H9 (cell line): ENCODE results near the gene KCTD12. TPM values are rescaled to one million over a fixed set of nuclear protein-coding genes. Genes with fewer than 3 reads are reported as not detected.

Experiments
- DNase-seq: peaks from one replicate; pipeline ENCODE4 v3.0.0-alpha.2; 2017
- H2AFZ ChIP-seq: one replicate; pipeline ENCODE4 v1.6.1; 2013; ENCODE audit warnings: mild to moderate bottlenecking, low read length, control low read depth, moderate library complexity
- H2AK5ac ChIP-seq: 2 replicates; pipeline ENCODE4 v1.6.1; 2013; ENCODE audit warnings: low read length, control low read depth, mixed read lengths; ENCODE audit not compliant: insufficient read length
- H2BK120ac ChIP-seq: one replicate; pipeline ENCODE4 v1.6.1; 2013; ENCODE audit warnings: low read depth, mild to moderate bottlenecking, low read length, control low read depth, inconsistent platforms; ENCODE audit not compliant: poor library complexity, severe bottlenecking
- H2BK12ac ChIP-seq: 2 replicates; pipeline ENCODE4 v1.6.1; 2013; ENCODE audit warnings: low read length, control low read depth, mixed read lengths, low read depth; ENCODE audit not compliant: insufficient read length
- H2BK15ac ChIP-seq: 2 replicates; pipeline ENCODE4 v1.6.1; 2013; ENCODE audit warnings: low read depth, low read length, control low read depth
- H2BK20ac ChIP-seq: one replicate; pipeline ENCODE4 v1.6.1; 2013; ENCODE audit warnings: low read depth, mild to moderate bottlenecking, low read length, control low read depth, inconsistent platforms; ENCODE audit not compliant: poor library complexity, severe bottlenecking
- H2BK5ac ChIP-seq: 2 replicates; pipeline ENCODE4 v1.6.1; 2013; ENCODE audit warnings: low read length, control low read depth, mixed read lengths; ENCODE audit not compliant: insufficient read length
- H3K14ac ChIP-seq: 2 replicates; pipeline ENCODE4 v1.6.1; 2013; ENCODE audit warnings: low read length, control low read depth; ENCODE audit not compliant: insufficient read depth
- H3K18ac ChIP-seq: 2 replicates; pipeline ENCODE4 v1.6.1; 2013; ENCODE audit warnings: low read depth, mild to moderate bottlenecking, mixed read lengths, low read length, control low read depth; ENCODE audit not compliant: insufficient read length
- H3K23ac ChIP-seq: 2 replicates; pipeline ENCODE4 v1.6.1; 2013; ENCODE audit warnings: low read length, control low read depth, mixed read lengths, low read depth; ENCODE audit not compliant: insufficient read length
- H3K23me2 ChIP-seq: 2 replicates; pipeline ENCODE4 v1.6.1; 2013; ENCODE audit warnings: low read depth, mild to moderate bottlenecking, mixed read lengths, low read length, control low read depth; ENCODE audit not compliant: insufficient read length, poor library complexity, severe bottlenecking
- H3K27ac ChIP-seq: 2 replicates; pipeline ENCODE4 v1.5.1; 2013; ENCODE audit warnings: low read length, control low read depth, mixed read lengths, low read depth; ENCODE audit not compliant: insufficient read length
- H3K27me3 ChIP-seq: 2 replicates; pipeline ENCODE4 v1.6.1; 2013; ENCODE audit warnings: low read length, control low read depth, inconsistent platforms; ENCODE audit not compliant: insufficient read depth
- H3K4ac ChIP-seq: 2 replicates; pipeline ENCODE4 v1.6.1; 2013; ENCODE audit warnings: low read depth, mild to moderate bottlenecking, control low read depth, inconsistent platforms, low read length, moderate library complexity
- H3K4me1 ChIP-seq: 2 replicates; pipeline ENCODE4 v1.6.1; 2013; ENCODE audit warnings: low read length, control low read depth, inconsistent platforms; ENCODE audit not compliant: insufficient read depth
- H3K4me2 ChIP-seq: 2 replicates; pipeline ENCODE4 v1.6.1; 2013; ENCODE audit warnings: low read length, control low read depth, mixed read lengths; ENCODE audit not compliant: insufficient read length, insufficient read depth
- H3K56ac ChIP-seq: 2 replicates; pipeline ENCODE4 v1.6.1; 2013; ENCODE audit warnings: low read depth, mild to moderate bottlenecking, mixed read lengths, low read length, control low read depth; ENCODE audit not compliant: insufficient read length
- H3K79me1 ChIP-seq: 2 replicates; pipeline ENCODE4 v1.6.1; 2013; ENCODE audit warnings: low read depth, mild to moderate bottlenecking, moderate library complexity, low read length, control low read depth, inconsistent platforms; ENCODE audit not compliant: insufficient read depth, poor library complexity, severe bottlenecking
- H3K79me2 ChIP-seq: 2 replicates; pipeline ENCODE4 v1.6.1; 2013; ENCODE audit warnings: low read length, control low read depth, inconsistent platforms; ENCODE audit not compliant: insufficient read depth
- H3K9ac ChIP-seq: 2 replicates; pipeline ENCODE4 v1.6.1; 2013; ENCODE audit warnings: low read length, control low read depth, mixed read lengths; ENCODE audit not compliant: insufficient read length; ENCODE audit errors: extremely low read depth
- H3K9me3 ChIP-seq: one replicate; pipeline ENCODE4 v1.6.1; 2013; ENCODE audit warnings: low read depth, low read length, inconsistent platforms; ENCODE audit not compliant: control insufficient read depth
- H3T11ph ChIP-seq: one replicate; pipeline ENCODE4 v1.6.1; 2013; ENCODE audit warnings: mild to moderate bottlenecking, low read length, control low read depth, inconsistent platforms
- H4K20me1 ChIP-seq: one replicate; pipeline ENCODE4 v1.6.1; 2013; ENCODE audit not compliant: control insufficient read depth, insufficient read length, insufficient read depth
- H4K5ac ChIP-seq: 2 replicates; pipeline ENCODE4 v1.6.1; 2013; ENCODE audit warnings: low read depth, mild to moderate bottlenecking, mixed read lengths, low read length, control low read depth; ENCODE audit not compliant: insufficient read length
- H4K8ac ChIP-seq: replicated peaks from 2 replicates; pipeline ENCODE4 v1.6.1; 2013; ENCODE audit warnings: low read length, control low read depth, mixed read lengths, low read depth; ENCODE audit not compliant: insufficient read length
- H4K91ac ChIP-seq: 2 replicates; pipeline ENCODE4 v1.6.1; 2013; ENCODE audit warnings: low read depth, mild to moderate bottlenecking, moderate library complexity, mixed read lengths, low read length, control low read depth; ENCODE audit not compliant: insufficient read length
- H3K27ac Mint-ChIP-seq, 3 experiments: 2 replicates in 2 of 3; 3 replicates in 1 of 3; pipeline ENCODE4 v1.8.0; 2020 to 2021; ENCODE audit warnings: mixed read lengths in 3 of 3, mild to moderate bottlenecking in 1 of 3, moderate library complexity in 1 of 3
- H3K27me3 Mint-ChIP-seq: 2 replicates; pipeline ENCODE4 v1.8.0; 2021; ENCODE audit warnings: low read depth, mild to moderate bottlenecking, moderate library complexity, mixed read lengths
- H3K36me3 Mint-ChIP-seq, 3 experiments: 2 replicates in 2 of 3; 3 replicates in 1 of 3; pipeline ENCODE4 v1.8.0; 2020 to 2021; ENCODE audit warnings: low read depth in 3 of 3, mixed read lengths in 3 of 3; ENCODE audit not compliant: insufficient read depth in 1 of 3
- H3K4me1 Mint-ChIP-seq, 2 experiments: 2 replicates each; pipeline ENCODE4 v1.8.0; 2020; ENCODE audit warnings: mixed read lengths in 2 of 2
- H3K4me3 Mint-ChIP-seq, 2 experiments: 2 replicates in 1 of 2; 3 replicates in 1 of 2; pipeline ENCODE4 v1.8.0; 2020 to 2021; ENCODE audit warnings: mild to moderate bottlenecking in 2 of 2, mixed read lengths in 2 of 2, moderate library complexity in 1 of 2
- H3K9me3 Mint-ChIP-seq, 2 experiments: 2 replicates in 1 of 2; 3 replicates in 1 of 2; pipeline ENCODE4 v1.8.0; 2020; ENCODE audit warnings: mild to moderate bottlenecking in 2 of 2, mixed read lengths in 2 of 2, moderate library complexity in 1 of 2
- WGBS: extraction: QIAGEN DNeasy Blood & Tissue Kit; methylation state at CpG from one replicate; pipeline ENCODE4 v1.1.7; 2013; ENCODE audit warnings: missing lambda C conversion rate, low lambda C conversion rate, mixed read lengths; ENCODE audit not compliant: insufficient read length; ENCODE audit errors: extremely low coverage; 5-methylcytosine and 5-hydroxymethylcytosine counted together
- total RNA-seq: library from RNA; stranded (reverse); gene quantifications from 2 replicates; pipeline ENCODE4 v1.2.1, GENCODE V29; 2021
- TF ChIP-seq, protein P1 (sequence below): fragments of 200-600 bp; sonication (generic); conservative IDR thresholded peaks from 3 replicates; pipeline ENCODE4 v1.8.0; 2021; ENCODE audit warnings: antibody characterized with exemption, mild to moderate bottlenecking

Gene KCTD12
- total RNA-seq, 1 experiment from 2014 or later, result 3.4 TPM

DNA sequence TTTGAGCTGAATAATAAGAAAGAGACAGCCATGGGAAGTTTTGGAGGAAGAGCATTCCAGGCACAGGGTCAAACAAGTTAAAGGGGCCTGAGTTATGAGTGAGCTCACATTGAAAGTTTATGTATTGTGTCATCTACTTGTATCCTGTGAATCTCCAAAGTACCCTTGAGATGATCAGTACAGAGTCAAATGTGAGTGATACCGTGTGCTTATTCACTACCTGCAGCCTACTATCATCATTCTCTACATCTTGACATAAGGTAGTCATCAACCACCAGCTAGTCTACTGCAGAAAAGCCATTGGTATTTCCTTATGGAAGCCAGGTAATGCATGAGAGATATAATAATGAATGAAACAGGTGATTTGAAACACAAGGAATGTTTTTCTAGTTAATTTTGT is 3.0 kb upstream of the KCTD12 start:
- peaks cover 16 to 19% of the 10 kb centered on the region in 2 experiments for H3K4me1 Mint-ChIP-seq
- TF ChIP-seq, protein P1, sequence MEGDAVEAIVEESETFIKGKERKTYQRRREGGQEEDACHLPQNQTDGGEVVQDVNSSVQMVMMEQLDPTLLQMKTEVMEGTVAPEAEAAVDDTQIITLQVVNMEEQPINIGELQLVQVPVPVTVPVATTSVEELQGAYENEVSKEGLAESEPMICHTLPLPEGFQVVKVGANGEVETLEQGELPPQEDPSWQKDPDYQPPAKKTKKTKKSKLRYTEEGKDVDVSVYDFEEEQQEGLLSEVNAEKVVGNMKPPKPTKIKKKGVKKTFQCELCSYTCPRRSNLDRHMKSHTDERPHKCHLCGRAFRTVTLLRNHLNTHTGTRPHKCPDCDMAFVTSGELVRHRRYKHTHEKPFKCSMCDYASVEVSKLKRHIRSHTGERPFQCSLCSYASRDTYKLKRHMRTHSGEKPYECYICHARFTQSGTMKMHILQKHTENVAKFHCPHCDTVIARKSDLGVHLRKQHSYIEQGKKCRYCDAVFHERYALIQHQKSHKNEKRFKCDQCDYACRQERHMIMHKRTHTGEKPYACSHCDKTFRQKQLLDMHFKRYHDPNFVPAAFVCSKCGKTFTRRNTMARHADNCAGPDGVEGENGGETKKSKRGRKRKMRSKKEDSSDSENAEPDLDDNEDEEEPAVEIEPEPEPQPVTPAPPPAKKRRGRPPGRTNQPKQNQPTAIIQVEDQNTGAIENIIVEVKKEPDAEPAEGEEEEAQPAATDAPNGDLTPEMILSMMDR, result no peak
- Histone ChIP-seq H3K9me3 (no peaks in the 10 kb centered on the region), H2BK5ac (no peak overlapping the region), H2BK20ac (no peak overlapping the region), H4K5ac (no peak overlapping the region), H2BK120ac (no peak overlapping the region), H4K8ac (no peak overlapping the region), H3K23me2 (peaks cover 21% of the 10 kb centered on the region), H3K9ac (no peak overlapping the region), H3K14ac (no peak overlapping the region), H3K27ac (no peak overlapping the region), H2AFZ (no peak overlapping the region), H4K91ac (no peak overlapping the region), H3K27me3 (peaks cover 28% of the 10 kb centered on the region; the same call in 1 of the 2 replicates), H2BK12ac (no peak overlapping the region), H3K4me2 (no peak overlapping the region), H3K56ac (no peak overlapping the region), H3K18ac (no peak overlapping the region), H3K4me1 (no peaks in the 10 kb centered on the region), H3T11ph (no peak overlapping the region), H3K79me1 (no peaks in the 10 kb centered on the region), H2AK5ac (no peak overlapping the region), H4K20me1 (no peaks in the 10 kb centered on the region), H3K4ac (no peak overlapping the region), H3K23ac (no peak overlapping the region), H3K79me2 (no peaks in the 10 kb centered on the region), H2BK15ac (no peak overlapping the region)
- no peak for DNase-seq
- peaks cover 82% of the 10 kb centered on the region for H3K27me3 Mint-ChIP-seq
- peaks cover 0 to 2% (median 0%) of the 10 kb centered on the region in 3 experiments; a peak in 2 of 7 replicates for H3K36me3 Mint-ChIP-seq
- WGBS, result no CpG with 5 or more reads among the region's 1 CpG
- H3K9me3 Mint-ChIP-seq, result peaks cover 0 to 3% of the 10 kb centered on the region in 2 experiments; a peak in 1 of 5 replicates
- H3K4me3 Mint-ChIP-seq, result no peak overlapping the region
- no peak overlapping the region for H3K27ac Mint-ChIP-seq
